HFF-Myc (cell line): ENCODE measurements around the gene C16orf74.

Experiments
- DNase-seq: peaks from one replicate; pipeline ENCODE4 v3.0.0-alpha.2; 2011; ENCODE audit warnings: low read depth; ENCODE audit errors: extremely low read depth
- H3K4me3 ChIP-seq: replicated peaks from 2 replicates; pipeline ENCODE4 v1.5.1; 2011; ENCODE audit warnings: low read depth, mild to moderate bottlenecking, control low read depth, low read length
- TF ChIP-seq, protein P1 (sequence below): IDR thresholded peaks from 2 replicates; pipeline ENCODE4 v1.5.1; 2012; ENCODE audit warnings: mild to moderate bottlenecking, low read depth, low read length, control low read depth; ENCODE audit errors: missing control alignments

C16orf74 gene

DNA sequence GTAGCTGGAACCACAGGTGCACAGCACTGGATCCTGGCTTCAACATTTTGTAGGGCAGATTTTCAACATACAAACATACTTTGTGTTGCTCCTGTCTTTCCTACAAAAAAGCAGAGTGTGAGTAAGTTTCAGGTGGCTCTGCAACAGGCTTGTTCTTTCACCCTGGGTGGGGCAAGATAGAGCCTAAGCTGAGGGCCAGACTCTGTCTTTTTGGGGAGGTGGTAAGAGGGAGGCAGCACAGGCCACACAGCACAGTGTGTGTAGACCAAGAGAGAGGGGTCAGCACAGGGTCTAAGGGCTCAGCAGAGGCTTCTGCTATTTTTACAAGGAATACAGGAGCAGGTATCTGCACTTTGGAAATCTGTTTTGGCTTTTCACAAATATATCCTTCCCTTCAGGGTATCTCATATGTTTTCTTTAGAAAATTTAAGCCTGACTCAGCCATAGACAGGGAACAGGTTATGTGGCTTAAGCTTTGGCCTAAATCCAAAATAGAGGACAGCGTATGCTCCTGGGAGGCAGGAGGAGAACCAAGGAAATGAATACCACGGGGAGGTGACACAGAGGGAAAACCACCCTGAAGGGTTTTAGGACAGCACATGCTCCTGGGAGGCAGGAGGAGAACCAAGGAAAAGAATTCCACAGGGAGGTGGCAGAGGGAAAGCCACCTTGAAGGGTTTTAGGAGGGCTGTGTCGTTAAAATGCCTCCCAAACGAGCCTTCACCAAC lies 26.9 kb upstream of the C16orf74 start:
- TF ChIP-seq, protein P1, sequence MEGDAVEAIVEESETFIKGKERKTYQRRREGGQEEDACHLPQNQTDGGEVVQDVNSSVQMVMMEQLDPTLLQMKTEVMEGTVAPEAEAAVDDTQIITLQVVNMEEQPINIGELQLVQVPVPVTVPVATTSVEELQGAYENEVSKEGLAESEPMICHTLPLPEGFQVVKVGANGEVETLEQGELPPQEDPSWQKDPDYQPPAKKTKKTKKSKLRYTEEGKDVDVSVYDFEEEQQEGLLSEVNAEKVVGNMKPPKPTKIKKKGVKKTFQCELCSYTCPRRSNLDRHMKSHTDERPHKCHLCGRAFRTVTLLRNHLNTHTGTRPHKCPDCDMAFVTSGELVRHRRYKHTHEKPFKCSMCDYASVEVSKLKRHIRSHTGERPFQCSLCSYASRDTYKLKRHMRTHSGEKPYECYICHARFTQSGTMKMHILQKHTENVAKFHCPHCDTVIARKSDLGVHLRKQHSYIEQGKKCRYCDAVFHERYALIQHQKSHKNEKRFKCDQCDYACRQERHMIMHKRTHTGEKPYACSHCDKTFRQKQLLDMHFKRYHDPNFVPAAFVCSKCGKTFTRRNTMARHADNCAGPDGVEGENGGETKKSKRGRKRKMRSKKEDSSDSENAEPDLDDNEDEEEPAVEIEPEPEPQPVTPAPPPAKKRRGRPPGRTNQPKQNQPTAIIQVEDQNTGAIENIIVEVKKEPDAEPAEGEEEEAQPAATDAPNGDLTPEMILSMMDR: no peak
- H3K4me3 ChIP-seq: no peak overlapping the region
- DNase-seq: no peak

DNA sequence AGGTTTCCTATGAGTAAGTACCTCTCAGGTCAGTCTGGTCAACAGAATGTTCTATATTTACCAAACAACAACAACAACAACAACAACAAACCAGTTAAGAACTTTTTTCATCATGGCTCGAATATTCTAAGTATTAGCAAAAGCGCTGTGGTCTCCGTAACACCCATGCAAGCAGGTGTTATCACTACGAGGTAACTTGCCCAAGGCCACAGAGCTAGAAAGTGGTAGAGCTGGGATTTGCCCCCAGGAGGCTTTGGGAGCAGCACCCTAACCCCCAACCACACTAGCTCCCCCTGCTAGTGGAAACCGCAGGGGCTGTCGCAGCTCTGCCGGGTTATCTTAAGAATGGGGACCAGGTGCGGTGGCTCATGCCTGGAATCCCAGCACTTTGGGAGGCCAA lies 23.9 kb upstream of the C16orf74 start:
- no peak for DNase-seq
- TF ChIP-seq, protein P1: no peak

DNA sequence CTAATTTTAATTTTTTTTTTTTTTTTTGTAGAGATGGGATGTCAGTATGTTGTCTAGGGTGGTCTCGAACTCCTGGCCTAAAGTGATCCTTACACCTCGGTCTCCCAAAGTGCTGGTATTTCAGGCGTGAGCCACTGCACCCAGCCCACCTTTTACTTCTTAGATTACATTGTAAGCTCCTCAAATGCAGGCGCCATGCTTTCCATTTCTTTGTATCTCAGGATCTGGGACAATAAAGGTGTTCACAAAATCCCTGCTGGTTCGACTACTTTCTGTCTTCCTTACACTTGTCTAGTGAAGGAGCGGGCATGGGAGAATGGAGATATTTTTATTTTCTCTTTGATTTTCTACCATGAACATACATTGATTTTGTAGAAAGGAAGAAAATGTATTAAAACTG lies 23.2 kb upstream of the C16orf74 start:
- DNase-seq: no peak
- no peak overlapping the region for H3K4me3 ChIP-seq
- TF ChIP-seq, protein P1: no peak

More for the DNA sequence above, 23.9 kb upstream of the C16orf74 start:
- H3K4me3 ChIP-seq: no peak overlapping the region

DNA sequence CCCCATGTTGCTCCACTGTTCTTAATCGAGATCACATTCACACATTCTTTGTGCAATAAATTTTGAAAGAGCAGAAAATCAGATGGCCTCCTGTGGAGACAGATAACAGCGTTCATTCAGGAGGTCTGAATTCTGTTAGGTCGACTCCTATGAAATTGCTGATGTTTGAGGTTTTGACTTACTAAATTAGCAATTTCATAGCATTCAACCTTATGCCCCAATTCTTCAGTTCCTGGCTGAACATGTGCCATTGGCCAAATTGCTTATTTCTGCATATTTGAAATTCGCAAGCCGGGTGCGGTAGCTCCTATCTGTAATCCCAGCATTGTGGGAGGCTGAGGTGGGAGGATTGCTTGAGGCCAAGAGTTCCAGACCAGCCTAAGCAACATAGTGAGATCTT lies 22.1 kb upstream of the C16orf74 start:
- TF ChIP-seq, protein P1: no peak
- no peak for DNase-seq

DNA sequence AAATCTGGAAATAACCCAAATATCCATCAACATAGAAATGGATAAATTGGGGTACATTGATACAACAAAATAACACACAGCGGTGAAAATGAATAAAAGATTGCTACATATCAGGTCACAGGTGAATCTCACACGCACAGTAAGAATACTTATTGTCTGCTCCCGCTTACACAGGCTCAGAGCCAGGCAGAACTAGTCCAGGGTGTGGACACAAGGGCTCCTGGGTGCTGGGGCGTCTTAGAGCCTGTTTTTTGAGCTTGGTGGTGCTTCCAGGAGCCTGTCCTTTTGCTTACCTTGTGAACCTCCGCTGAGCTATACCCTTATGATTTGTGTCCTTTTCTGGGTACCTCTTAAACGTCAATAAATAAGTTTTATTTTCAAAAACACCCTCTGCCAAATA lies 19.8 kb upstream of the C16orf74 start:
- no peak overlapping the region for H3K4me3 ChIP-seq
- DNase-seq: no peak
- TF ChIP-seq, protein P1: no peak

More for the DNA sequence above, 22.1 kb upstream of the C16orf74 start:
- H3K4me3 ChIP-seq: no peak overlapping the region

DNA sequence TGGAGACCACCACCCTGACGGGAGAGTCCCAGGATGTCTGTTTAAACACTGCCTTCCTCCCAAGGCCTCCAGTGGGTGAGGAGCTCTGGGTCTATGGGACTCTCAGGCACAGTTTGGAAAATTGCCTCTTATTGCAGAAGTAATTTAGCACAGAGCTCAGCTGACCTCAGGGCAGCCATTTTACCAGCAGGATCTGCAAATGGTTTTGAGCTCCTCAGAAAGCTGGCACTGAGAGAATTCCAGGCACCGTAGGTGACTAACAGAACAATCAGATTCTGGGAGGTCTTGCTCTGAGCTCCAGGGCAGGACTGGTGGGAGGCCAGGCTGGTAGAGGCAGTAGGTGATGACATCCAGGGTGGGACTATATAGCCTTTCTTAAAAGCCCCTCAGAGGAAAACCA lies 17.3 kb upstream of the C16orf74 start:
- TF ChIP-seq, protein P1: no peak
- H3K4me3 ChIP-seq: no peak overlapping the region
- no peak for DNase-seq

DNA sequence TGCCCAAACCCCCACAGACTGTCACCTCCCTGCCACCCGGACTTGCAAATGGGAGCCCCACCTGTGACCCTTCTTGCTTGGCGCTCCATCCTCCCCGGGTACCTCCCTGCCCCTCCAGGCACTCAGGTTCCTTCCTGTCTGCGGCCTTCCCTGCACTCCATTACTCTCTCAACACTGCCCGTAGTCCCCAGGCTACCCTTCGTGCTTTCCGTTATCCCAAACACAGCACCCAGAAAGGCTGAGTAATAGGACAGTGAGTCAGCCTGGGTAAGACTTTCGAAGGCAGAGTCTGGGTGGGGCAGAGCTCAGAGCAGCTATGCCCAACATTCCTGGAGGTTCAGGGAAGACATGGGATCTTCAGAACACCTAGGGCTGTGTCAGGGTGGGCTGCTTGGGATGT lies 16.6 kb upstream of the C16orf74 start:
- DNase-seq: no peak
- TF ChIP-seq, protein P1: no peak
- H3K4me3 ChIP-seq: no peak overlapping the region
